HepG2 (cell line): Measurements from ENCODE around the gene DNAJC4. TPM values are rescaled to one million over a fixed set of nuclear protein-coding genes. Genes with fewer than 3 reads are reported as not detected.

Experiments
- ATAC-seq: fragments of 200-7000 bp; cut with Tn5 transposase; 3 replicates; pipeline ENCODE4 v1.9.1; 2020; ENCODE audit warnings: mild to moderate bottlenecking, moderate library complexity
- BruUV-seq: library from RNA; stranded (reverse); fragments of 400-500 nt; replicated peaks from 2 replicates; lab custom pipeline; 2021; lab: Mats Ljungman, UMichigan
- CTCF ChIA-PET: fragments of 300-600 bp; formaldehyde crosslinking; extraction: SDS; loops from one replicate; lab custom pipeline; 2021; ENCODE audit warnings: low total read pairs, inconsistent platforms, low intra/inter-chr PET ratio; lab: Yijun Ruan, JAX
- POLR2A ChIA-PET: fragments of 350-600 bp; sonication (Branson Sonifier 250); formaldehyde crosslinking; loops from one replicate; lab custom pipeline; 2020; ENCODE audit warnings: antibody characterized with exemption, inconsistent platforms; lab: Yijun Ruan, JAX
- DNase-seq: peaks from one replicate; pipeline ENCODE4 v3.0.0-alpha.2; 2015; ENCODE audit warnings: low spot score
- FAIRE-seq: peaks from 3 replicates; lab custom pipeline; 2011; peaks lifted over from hg19 to GRCh38; lab: Jason Lieb, UNC
- H2AFZ ChIP-seq: one replicate; pipeline ENCODE4 v1.6.1; 2011; ENCODE audit warnings: low read length, inconsistent platforms
- H3K27ac ChIP-seq: fragments of 300-600 bp; 3 replicates; pipeline ENCODE4 v1.8.0; 2011; ENCODE audit warnings: mixed run types, mild to moderate bottlenecking, mixed read lengths, low read length, inconsistent platforms; ENCODE audit not compliant: insufficient read depth; ENCODE audit errors: extremely low read length
- H3K27me3 ChIP-seq, 2 experiments: fragments of 200-600 bp in 1 of 2; 2 replicates in 1 of 2; 3 replicates in 1 of 2; pipeline versions ENCODE4 v1.6.0 to v1.8.0; 2011; ENCODE audit warnings: low read length in 2 of 2, mild to moderate bottlenecking in 2 of 2, moderate library complexity in 2 of 2, inconsistent platforms in 1 of 2; ENCODE audit not compliant: insufficient read depth in 2 of 2, control insufficient read depth in 1 of 2
- H3K36me3 ChIP-seq, 2 experiments: fragments of 200-600 bp in 1 of 2; replicated peaks in 1 of 2; 2 replicates in 1 of 2; 3 replicates in 1 of 2; pipeline versions ENCODE4 v1.5.1 to v1.8.0; 2011; ENCODE audit warnings: low read length in 2 of 2, inconsistent platforms in 1 of 2; ENCODE audit not compliant: insufficient read depth in 2 of 2, control insufficient read depth in 1 of 2
- H3K4me1 ChIP-seq: 2 replicates; pipeline ENCODE4 v1.5.1; 2012; ENCODE audit warnings: low read length, inconsistent platforms; ENCODE audit not compliant: insufficient read depth
- H3K4me2 ChIP-seq: 2 replicates; pipeline ENCODE4 v1.6.0; 2011; ENCODE audit warnings: low read depth, low read length, inconsistent platforms
- H3K4me3 ChIP-seq, 3 experiments: fragments of 200-600 bp in 1 of 3; sonication (generic), shearing (Covaris generic) in 1 of 3; replicated peaks in 1 of 3; 2 replicates each; pipeline ENCODE4 v1.5.1; 2011 to 2016; ENCODE audit warnings: low read length in 3 of 3, inconsistent platforms in 2 of 3, low read depth in 2 of 3, mild to moderate bottlenecking in 2 of 3, control low read depth in 1 of 3, mixed read lengths in 1 of 3; ENCODE audit not compliant: insufficient read depth in 1 of 3
- H3K79me2 ChIP-seq: one replicate; pipeline ENCODE4 v1.6.1; 2011; ENCODE audit warnings: low read length, inconsistent platforms; ENCODE audit not compliant: insufficient read depth
- H3K9ac ChIP-seq: 2 replicates; pipeline ENCODE4 v1.6.0; 2011; ENCODE audit warnings: mild to moderate bottlenecking, low read depth, low read length, inconsistent platforms; ENCODE audit not compliant: insufficient read depth
- H3K9me3 ChIP-seq: 2 replicates; pipeline ENCODE4 v1.5.1; 2012; ENCODE audit warnings: mild to moderate bottlenecking, low read length
- H4K20me1 ChIP-seq: 2 replicates; pipeline ENCODE4 v1.6.0; 2011; ENCODE audit warnings: inconsistent platforms, mild to moderate bottlenecking, low read length, moderate library complexity; ENCODE audit not compliant: insufficient read depth
- CAMTA2 ChIP-seq: sonication (generic); formaldehyde crosslinking; IDR thresholded peaks from 2 replicates; pipeline ENCODE4 v1.4.0; 2020; ENCODE audit warnings: mild to moderate bottlenecking, missing genetic modification reagents, borderline replicate concordance
- CBX1 ChIP-seq: IDR thresholded peaks from one replicate; pipeline ENCODE4 v1.6.1; 2016; ENCODE audit warnings: antibody characterized with exemption, low read depth
- FOXK1 ChIP-seq: sonication (generic); formaldehyde crosslinking; IDR thresholded peaks from 2 replicates; pipeline ENCODE4 v1.4.0; 2020; ENCODE audit warnings: low read depth, missing genetic modification reagents, borderline replicate concordance
- MED13 ChIP-seq: sonication (generic); formaldehyde crosslinking; IDR thresholded peaks from 2 replicates; pipeline ENCODE4 v1.5.0; 2020; ENCODE audit warnings: missing genetic modification reagents
- POLR2AphosphoS2 ChIP-seq: IDR thresholded peaks from 2 replicates; pipeline ENCODE4 v1.6.1; 2011; ENCODE audit warnings: low read depth, low read length, improper control_type of control experiment
- TAF15 ChIP-seq: fragments of 200-400 bp; formaldehyde crosslinking; IDR thresholded peaks from one replicate; pipeline ENCODE4 v1.6.1; 2018; ENCODE audit warnings: mild to moderate bottlenecking, low read depth, low read length; ENCODE audit not compliant: poor library complexity, severe bottlenecking
- YEATS2 ChIP-seq: sonication (generic); formaldehyde crosslinking; IDR thresholded peaks from 2 replicates; pipeline ENCODE4 v1.4.0; 2020; ENCODE audit warnings: missing genetic modification reagents, borderline replicate concordance
- ZBTB7B ChIP-seq: sonication (generic); formaldehyde crosslinking; IDR thresholded peaks from 2 replicates; pipeline ENCODE4 v1.4.0; 2020; ENCODE audit warnings: missing genetic modification reagents
- ZNF382 ChIP-seq: sonication (generic); formaldehyde crosslinking; IDR thresholded peaks from 2 replicates; pipeline ENCODE4 v1.5.0; 2020; ENCODE audit warnings: missing genetic modification reagents, mild to moderate bottlenecking, borderline replicate concordance
- ZNF709 ChIP-seq: sonication (generic); formaldehyde crosslinking; IDR thresholded peaks from 2 replicates; pipeline ENCODE4 v1.5.0; 2020; ENCODE audit warnings: mild to moderate bottlenecking, missing genetic modification reagents
- ZNF713 ChIP-seq: sonication (generic); formaldehyde crosslinking; IDR thresholded peaks from 2 replicates; pipeline ENCODE4 v1.4.0; 2020; ENCODE audit warnings: mild to moderate bottlenecking, missing genetic modification reagents
- ZNF879 ChIP-seq: sonication (generic); formaldehyde crosslinking; IDR thresholded peaks from 2 replicates; pipeline ENCODE4 v1.8.1; 2023; ENCODE audit warnings: missing genetic modification reagents
- WGBS: methylation state at CpG from one replicate; pipeline ENCODE4 v1.1.6; 2017; ENCODE audit warnings: low lambda C conversion rate; 5-methylcytosine and 5-hydroxymethylcytosine counted together
- in situ Hi-C: cut with HindIII; loops from 2 replicates; pipeline ENCODE4 v1.10.0; 2017; ENCODE audit warnings: low pct_unique_long_range_greater_than_20kb; ENCODE audit not compliant: extremely low pct_ligation_motif_present
- intact Hi-C: fragments of 100-400 bp; cut with micrococcal nuclease; formaldehyde crosslinking; loops from one replicate; pipeline ENCODE4 v1.10.0; 2022; ENCODE audit not compliant: unreplicated experiment
- polyA plus RNA-seq, 8 experiments: library from polyadenylated mRNA; depleted of rRNA in 3 of 8; stranded (reverse) in 7 of 8; unstranded in 1 of 8; fragments of >200 nt; fragmentation: Illumina TruSeq in 4 of 8; extraction: Trizol in 4 of 8; gene quantifications; 2 replicates each; pipeline versions ENCODE4 v1.2.1 to v1.2.3, GENCODE V29; 2011 to 2016; ENCODE audit warnings: low read depth in 4 of 8, missing spikeins in 1 of 8, mixed read lengths in 1 of 8; ENCODE audit not compliant: insufficient read depth in 1 of 8
- total RNA-seq, 5 experiments: library from RNA; depleted of rRNA; stranded (reverse); fragments of >200 nt; fragmentation: Illumina TruSeq; extraction: Trizol; gene quantifications; 2 replicates each; pipeline ENCODE4 v1.2.3, GENCODE V29; 2016; ENCODE audit warnings: low read depth in 1 of 5
- TF ChIP-seq, protein P1 (sequence below): IDR thresholded peaks from 2 replicates; pipeline ENCODE4 v1.6.1; 2016; ENCODE audit warnings: mild to moderate bottlenecking
- TF ChIP-seq, protein P2 (sequence below): sonication (generic); formaldehyde crosslinking; IDR thresholded peaks from 2 replicates; pipeline ENCODE4 v1.5.1; 2020; ENCODE audit warnings: mild to moderate bottlenecking, moderate library complexity, missing genetic modification reagents
- TF ChIP-seq, protein P3 (sequence below): sonication (generic); formaldehyde crosslinking; IDR thresholded peaks from 2 replicates; pipeline ENCODE4 v1.4.0; 2020; ENCODE audit warnings: missing genetic modification reagents, low read depth, mild to moderate bottlenecking, borderline replicate concordance
- TF ChIP-seq, protein P4 (sequence below): sonication (generic); formaldehyde crosslinking; IDR thresholded peaks from 2 replicates; pipeline ENCODE4 v1.4.0; 2020; ENCODE audit warnings: missing genetic modification reagents

The DNAJC4 gene
- total and polyA plus RNA-seq, 2 of the 13 experiments (the other 11 are each of a cell fraction or from before 2014, with no cell fraction given), result 10.3 to 60.8 TPM

DNA sequence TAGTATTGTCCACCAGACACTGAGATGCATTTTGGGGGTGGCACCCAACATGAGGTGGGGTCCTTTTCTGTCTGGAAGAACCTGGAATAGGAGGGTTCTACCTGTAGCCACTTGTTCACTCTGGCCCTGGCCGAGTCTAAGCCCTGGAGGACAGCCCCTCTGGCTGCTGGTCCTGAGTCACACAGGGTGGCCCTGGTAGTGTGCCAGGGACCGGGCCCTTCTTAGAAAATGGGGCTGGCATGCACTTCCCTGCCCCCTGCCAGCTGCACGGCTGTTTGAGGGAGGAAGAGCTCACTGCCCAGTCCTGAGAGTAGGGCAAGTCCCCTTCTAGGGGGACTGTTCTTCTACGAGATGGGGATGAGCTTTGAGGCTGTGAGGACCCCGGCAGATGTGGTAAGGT, 23.1 kb downstream of the DNAJC4 start (continued):
- TF ChIP-seq, protein P1, sequence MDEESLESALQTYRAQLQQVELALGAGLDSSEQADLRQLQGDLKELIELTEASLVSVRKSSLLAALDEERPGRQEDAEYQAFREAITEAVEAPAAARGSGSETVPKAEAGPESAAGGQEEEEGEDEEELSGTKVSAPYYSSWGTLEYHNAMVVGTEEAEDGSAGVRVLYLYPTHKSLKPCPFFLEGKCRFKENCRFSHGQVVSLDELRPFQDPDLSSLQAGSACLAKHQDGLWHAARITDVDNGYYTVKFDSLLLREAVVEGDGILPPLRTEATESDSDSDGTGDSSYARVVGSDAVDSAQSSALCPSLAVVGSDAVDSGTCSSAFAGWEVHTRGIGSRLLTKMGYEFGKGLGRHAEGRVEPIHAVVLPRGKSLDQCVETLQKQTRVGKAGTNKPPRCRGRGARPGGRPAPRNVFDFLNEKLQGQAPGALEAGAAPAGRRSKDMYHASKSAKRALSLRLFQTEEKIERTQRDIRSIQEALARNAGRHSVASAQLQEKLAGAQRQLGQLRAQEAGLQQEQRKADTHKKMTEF (CRISPR knock-in tag), result no peak
- TF ChIP-seq, protein P2, sequence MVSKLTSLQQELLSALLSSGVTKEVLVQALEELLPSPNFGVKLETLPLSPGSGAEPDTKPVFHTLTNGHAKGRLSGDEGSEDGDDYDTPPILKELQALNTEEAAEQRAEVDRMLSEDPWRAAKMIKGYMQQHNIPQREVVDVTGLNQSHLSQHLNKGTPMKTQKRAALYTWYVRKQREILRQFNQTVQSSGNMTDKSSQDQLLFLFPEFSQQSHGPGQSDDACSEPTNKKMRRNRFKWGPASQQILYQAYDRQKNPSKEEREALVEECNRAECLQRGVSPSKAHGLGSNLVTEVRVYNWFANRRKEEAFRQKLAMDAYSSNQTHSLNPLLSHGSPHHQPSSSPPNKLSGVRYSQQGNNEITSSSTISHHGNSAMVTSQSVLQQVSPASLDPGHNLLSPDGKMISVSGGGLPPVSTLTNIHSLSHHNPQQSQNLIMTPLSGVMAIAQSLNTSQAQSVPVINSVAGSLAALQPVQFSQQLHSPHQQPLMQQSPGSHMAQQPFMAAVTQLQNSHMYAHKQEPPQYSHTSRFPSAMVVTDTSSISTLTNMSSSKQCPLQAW, result no peak
- TF ChIP-seq, protein P3, sequence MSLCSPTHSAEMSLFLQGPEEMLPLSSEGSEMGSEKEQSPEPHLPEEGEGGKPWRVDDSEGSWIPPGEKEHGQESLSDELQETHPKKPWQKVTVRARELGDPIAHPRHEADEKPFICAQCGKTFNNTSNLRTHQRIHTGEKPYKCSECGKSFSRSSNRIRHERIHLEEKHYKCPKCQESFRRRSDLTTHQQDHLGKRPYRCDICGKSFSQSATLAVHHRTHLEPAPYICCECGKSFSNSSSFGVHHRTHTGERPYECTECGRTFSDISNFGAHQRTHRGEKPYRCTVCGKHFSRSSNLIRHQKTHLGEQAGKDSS (CRISPR knock-in tag), result no peak
- TF ChIP-seq ZBTB7B (no peak), ZNF382 (CRISPR knock-in tag) (no peak), CAMTA2 (no peak), MED13 (CRISPR knock-in tag) (no peak), POLR2AphosphoS2 (no peak)

DNA sequence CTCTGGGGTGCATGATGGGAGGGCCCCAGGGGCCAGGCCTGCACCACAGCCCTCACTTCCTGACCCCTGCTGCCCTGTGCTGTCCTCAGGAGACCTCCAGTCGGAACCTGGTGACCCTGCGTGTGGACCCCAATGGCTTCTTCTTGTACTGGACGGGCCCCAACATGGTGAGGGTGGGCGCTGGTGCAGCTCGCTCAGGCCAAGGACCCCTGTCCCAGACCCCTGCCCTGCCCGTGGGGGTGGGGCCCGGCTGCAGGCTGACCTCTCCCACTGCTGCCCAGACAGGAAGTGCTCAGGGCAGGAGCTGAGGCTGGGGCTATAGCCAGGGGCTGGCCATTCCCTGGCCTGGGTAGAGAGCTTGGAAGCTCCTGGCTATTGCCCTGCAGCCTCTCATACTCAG, 24.0 kb downstream of the DNAJC4 start:
- peaks cover 33% of the 10 kb centered on the region for H3K4me1 ChIP-seq
- no peaks in the 10 kb centered on the region for H4K20me1 ChIP-seq
- no peak overlapping the region for H2AFZ ChIP-seq
- ATAC-seq (no peak), DNase-seq (no peak), FAIRE-seq (no peak)
- 93% methylated on average over 3 of the region's 7 CpGs for WGBS
- no peak overlapping the region for H3K9ac ChIP-seq
- H3K27me3 ChIP-seq, result no peaks in the 10 kb centered on the region; a peak in 1 of 5 replicates
- H3K4me2 ChIP-seq, result no peak overlapping the region
- peaks cover 7% of the 10 kb centered on the region for H3K79me2 ChIP-seq
- intact Hi-C loops (no loop called here), in situ Hi-C loops (no loop called here)
- H3K27ac ChIP-seq, result no peak overlapping the region
- CTCF ChIA-PET, result no interaction called here
- H3K4me3 ChIP-seq, result no peak overlapping the region
- peaks cover 12 to 19% of the 10 kb centered on the region in 2 experiments; a peak in 4 of 5 replicates for H3K36me3 ChIP-seq
- no TSS peak for BruUV-seq
- POLR2A ChIA-PET, result no interaction called here
- H3K9me3 ChIP-seq, result no peaks in the 10 kb centered on the region
- TF ChIP-seq ZNF713 (no peak), CBX1 (no peak), ZNF709 (CRISPR knock-in tag) (no peak), ZNF879 (CRISPR knock-in tag) (no peak), TAF15 (no peak), YEATS2 (no peak), FOXK1 (CRISPR knock-in tag) (no peak)
- TF ChIP-seq, protein P4, sequence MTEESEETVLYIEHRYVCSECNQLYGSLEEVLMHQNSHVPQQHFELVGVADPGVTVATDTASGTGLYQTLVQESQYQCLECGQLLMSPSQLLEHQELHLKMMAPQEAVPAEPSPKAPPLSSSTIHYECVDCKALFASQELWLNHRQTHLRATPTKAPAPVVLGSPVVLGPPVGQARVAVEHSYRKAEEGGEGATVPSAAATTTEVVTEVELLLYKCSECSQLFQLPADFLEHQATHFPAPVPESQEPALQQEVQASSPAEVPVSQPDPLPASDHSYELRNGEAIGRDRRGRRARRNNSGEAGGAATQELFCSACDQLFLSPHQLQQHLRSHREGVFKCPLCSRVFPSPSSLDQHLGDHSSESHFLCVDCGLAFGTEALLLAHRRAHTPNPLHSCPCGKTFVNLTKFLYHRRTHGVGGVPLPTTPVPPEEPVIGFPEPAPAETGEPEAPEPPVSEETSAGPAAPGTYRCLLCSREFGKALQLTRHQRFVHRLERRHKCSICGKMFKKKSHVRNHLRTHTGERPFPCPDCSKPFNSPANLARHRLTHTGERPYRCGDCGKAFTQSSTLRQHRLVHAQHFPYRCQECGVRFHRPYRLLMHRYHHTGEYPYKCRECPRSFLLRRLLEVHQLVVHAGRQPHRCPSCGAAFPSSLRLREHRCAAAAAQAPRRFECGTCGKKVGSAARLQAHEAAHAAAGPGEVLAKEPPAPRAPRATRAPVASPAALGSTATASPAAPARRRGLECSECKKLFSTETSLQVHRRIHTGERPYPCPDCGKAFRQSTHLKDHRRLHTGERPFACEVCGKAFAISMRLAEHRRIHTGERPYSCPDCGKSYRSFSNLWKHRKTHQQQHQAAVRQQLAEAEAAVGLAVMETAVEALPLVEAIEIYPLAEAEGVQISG (CRISPR knock-in tag), result no peak
